Activated T-helper 2 cell treated with anti-CD3 and anti-CD28 coated beads, Interferon-gamma antibody, Interleukin-2, Interleukin-4, amounts not matched to agents 10 μg/mL and 5 μg/mL and 100 μg/mL, durations not matched to agents 14 hours and 24 hours and 36 hours (primary cell): ENCODE measurements around the gene USP34. TPM values are rescaled to one million over a fixed set of nuclear protein-coding genes. Genes with fewer than 3 reads are reported as not detected.

Source experiments
- DNase-seq: peaks from one replicate; pipeline ENCODE4 v3.0.0; 2021; ENCODE audit warnings: low spot score
- H3K27ac Mint-ChIP-seq: one replicate; pipeline ENCODE4 v1.8.0; 2021; ENCODE audit warnings: mixed read lengths
- H3K27me3 Mint-ChIP-seq: one replicate; pipeline ENCODE4 v1.8.0; 2021; ENCODE audit warnings: low read depth, mixed read lengths
- H3K36me3 Mint-ChIP-seq: one replicate; pipeline ENCODE4 v1.8.0; 2021; ENCODE audit warnings: low read depth, mixed read lengths
- H3K4me1 Mint-ChIP-seq: one replicate; pipeline ENCODE4 v1.8.0; 2021; ENCODE audit warnings: low read depth, mixed read lengths
- H3K4me3 Mint-ChIP-seq: one replicate; pipeline ENCODE4 v1.8.0; 2021; ENCODE audit warnings: low read depth, mild to moderate bottlenecking, moderate library complexity, mixed read lengths
- H3K9me3 Mint-ChIP-seq: one replicate; pipeline ENCODE4 v1.8.0; 2021; ENCODE audit warnings: mixed read lengths
- intact Hi-C: fragments of 100-400 bp; cut with micrococcal nuclease; formaldehyde crosslinking; loops from one replicate; pipeline ENCODE4 v1.15.1; 2023
- total RNA-seq: library from RNA; stranded (reverse); gene quantifications from 2 replicates; pipeline ENCODE4 v1.2.3, GENCODE V29; 2022

USP34 gene, protein sequence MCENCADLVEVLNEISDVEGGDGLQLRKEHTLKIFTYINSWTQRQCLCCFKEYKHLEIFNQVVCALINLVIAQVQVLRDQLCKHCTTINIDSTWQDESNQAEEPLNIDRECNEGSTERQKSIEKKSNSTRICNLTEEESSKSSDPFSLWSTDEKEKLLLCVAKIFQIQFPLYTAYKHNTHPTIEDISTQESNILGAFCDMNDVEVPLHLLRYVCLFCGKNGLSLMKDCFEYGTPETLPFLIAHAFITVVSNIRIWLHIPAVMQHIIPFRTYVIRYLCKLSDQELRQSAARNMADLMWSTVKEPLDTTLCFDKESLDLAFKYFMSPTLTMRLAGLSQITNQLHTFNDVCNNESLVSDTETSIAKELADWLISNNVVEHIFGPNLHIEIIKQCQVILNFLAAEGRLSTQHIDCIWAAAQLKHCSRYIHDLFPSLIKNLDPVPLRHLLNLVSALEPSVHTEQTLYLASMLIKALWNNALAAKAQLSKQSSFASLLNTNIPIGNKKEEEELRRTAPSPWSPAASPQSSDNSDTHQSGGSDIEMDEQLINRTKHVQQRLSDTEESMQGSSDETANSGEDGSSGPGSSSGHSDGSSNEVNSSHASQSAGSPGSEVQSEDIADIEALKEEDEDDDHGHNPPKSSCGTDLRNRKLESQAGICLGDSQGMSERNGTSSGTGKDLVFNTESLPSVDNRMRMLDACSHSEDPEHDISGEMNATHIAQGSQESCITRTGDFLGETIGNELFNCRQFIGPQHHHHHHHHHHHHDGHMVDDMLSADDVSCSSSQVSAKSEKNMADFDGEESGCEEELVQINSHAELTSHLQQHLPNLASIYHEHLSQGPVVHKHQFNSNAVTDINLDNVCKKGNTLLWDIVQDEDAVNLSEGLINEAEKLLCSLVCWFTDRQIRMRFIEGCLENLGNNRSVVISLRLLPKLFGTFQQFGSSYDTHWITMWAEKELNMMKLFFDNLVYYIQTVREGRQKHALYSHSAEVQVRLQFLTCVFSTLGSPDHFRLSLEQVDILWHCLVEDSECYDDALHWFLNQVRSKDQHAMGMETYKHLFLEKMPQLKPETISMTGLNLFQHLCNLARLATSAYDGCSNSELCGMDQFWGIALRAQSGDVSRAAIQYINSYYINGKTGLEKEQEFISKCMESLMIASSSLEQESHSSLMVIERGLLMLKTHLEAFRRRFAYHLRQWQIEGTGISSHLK (N-terminal part only)
- 87.4 and 89.3 TPM in 2 replicates for total RNA-seq

DNA sequence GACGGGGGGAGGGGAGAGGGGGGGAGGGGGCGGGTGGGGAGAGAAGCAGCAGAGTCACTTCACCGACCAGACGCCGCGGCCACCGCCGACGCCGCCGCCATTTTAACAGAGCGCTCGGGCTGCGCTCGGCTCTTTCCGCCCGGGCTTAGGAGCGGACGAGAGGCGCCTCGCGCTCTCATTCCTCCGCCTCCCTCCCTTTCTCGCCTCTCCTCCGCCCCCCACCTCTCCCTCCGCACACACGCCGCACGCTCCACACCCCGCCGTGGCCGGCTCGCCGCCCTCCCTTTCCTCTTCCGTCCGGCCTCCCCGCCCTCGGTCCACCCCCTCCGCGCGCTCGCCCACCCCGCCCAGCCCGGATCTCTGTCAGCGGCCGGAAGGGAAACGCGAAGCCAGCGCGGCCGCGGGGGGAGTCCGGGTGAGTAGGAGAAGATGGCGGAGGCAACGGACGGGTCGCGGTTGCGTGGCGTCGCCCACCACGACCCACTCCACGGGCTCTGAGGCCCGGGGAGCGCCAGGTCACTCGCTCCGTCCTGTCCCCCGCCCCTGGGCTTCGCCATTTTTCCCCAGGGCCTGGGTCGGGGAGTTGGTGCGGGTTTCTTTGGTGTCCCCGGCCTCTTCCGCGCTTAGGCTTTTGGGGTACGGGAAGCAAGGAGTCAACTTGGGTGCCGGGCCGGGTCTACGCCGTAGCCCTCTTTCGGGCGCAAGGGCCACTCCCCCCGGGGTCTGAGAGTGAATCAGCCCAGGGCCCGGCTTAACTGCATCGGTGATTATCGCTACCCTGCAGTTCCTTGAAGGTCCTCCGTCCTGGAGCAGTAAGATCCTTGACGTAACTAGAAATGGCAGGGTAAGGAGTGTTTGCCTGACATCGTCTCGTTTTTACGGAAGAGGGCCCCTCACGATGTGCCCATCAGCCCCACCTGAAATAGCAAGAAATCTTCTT lies at the start of gene USP34:
USP34 (minus strand) TSS at position 123 of the 940 bp plus-strand sequence. CDS start 395 bp downstream, outside the sequence.
- Mint-ChIP-seq H3K4me1 (peaks cover 24% of the 10 kb centered on the region), H3K36me3 (peaks cover 21% of the 10 kb centered on the region), H3K27me3 (no peaks in the 10 kb centered on the region), H3K4me3 (peak within 1 kb of the TSS; percentile 92), H3K9me3 (no peaks in the 10 kb centered on the region), H3K27ac (peak within 1 kb of the TSS; percentile 93)
- intact Hi-C loops: loop anchor here (1.0 to 2.0 kb wide), 5 partner anchors 45 to 454 kb away; partner anchors contain the start of genes FAM161A, PEX13 and XPO1
- DNase-seq: peak; percentile 91

DNA sequence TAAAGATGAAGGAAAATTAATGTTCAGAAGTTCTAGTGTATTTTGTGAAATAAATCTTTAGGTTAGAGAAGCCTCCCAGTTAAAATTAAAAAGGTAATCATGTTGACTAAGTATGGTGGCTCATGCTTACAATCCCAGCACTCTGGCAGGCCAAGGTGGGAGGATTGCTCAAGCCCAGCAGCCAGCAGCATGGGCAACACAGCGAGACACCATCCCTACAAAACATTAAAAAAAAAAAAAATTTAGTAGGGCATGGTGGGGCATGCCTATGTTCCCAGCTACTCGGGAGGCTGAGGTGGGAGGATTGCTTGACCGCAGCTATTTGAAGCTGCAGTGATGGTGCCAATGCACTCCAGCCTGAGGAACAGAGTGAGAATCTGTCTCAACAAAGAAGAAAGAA lies 49.4 kb upstream of the USP34 start:
- Mint-ChIP-seq H3K27ac (no peak overlapping the region), H3K9me3 (no peaks in the 10 kb centered on the region), H3K4me1 (peaks cover 17% of the 10 kb centered on the region), H3K36me3 (peaks cover 67% of the 10 kb centered on the region), H3K27me3 (no peaks in the 10 kb centered on the region), H3K4me3 (no peak overlapping the region)
- DNase-seq: no peak
- intact Hi-C loops: no loop called here

DNA sequence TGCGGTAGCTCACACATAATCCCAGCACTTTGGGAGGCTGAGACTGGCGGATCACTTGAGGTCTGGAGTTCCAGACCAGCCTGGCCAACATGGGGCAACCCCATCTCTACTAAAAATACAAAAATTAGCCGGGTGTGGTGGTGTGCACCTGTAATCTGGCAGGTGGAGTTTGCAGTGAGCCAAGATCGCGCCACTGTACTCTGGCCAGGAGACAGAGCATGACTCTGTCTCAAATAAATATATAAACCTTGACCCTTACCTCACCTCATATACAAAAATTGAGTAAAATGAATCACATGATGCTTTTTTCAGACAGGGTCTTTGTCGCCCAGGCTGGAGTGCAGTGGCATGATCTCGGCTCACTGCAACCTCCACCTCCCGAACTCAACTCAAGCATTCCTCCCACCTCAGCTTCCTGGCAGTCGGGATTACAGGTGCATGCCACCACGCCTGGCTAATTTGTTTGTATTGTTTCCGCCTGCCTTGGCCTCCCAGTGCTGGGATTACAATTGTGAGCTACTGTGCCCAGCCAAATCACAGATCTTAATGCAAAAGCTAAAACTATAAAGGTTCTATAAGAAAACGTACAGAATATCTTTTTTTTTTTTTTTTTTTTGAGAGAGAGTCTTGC lies 42.0 kb upstream of the USP34 start:
- intact Hi-C loops: no loop called here
- Mint-ChIP-seq H3K36me3 (peaks cover 68% of the 10 kb centered on the region), H3K27ac (no peak overlapping the region), H3K4me1 (peaks cover 11% of the 10 kb centered on the region), H3K9me3 (no peaks in the 10 kb centered on the region), H3K4me3 (no peak overlapping the region), H3K27me3 (no peaks in the 10 kb centered on the region)
- no peak for DNase-seq

DNA sequence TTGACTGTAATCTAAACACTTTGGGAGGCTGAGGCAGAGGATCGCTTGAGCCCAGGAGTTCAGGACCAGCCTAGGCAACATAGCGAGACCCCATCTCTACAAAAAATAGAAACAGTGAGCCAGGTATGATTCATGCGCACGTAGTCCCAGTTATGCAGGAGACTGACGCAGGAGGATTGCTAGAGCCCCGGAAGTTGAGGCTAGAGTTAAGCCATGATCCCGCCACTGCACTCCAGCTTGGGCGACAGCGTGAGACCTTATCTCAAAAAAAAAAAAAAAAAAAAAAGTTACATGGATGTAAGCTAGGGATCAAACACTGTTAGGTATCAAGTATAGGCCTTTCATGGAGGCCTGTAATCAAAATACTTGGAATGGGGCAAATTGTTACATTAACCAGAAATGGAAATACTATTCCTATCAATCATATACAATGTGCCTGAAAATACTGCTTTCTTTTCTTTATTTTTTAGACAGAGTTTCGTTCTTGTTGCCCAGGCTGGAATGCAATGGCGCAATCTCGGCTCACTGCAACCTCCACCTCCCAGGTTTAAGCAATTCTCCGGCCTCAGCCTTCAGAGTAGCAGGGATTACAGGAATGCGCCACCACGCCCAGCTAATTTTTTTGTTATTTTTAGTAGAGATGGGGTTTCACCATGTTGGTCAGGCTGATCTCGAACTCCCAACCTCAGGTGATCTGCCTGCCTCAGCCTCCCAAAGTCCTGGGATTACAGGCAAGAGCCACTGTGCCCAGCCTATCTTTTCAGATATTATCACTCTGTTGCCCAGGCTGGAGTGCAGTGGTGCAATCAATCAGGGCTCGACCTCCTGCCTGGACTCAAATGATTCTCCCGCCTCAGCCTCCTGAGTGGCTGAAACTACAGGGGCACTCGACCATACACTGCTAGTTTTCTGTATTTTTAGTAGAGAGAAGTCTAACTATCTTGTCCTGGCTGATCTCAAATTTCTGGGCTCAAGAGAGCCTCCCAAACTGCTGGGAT lies 40.1 kb upstream of the USP34 start:
- peaks cover 62% of the 10 kb centered on the region for H3K36me3 Mint-ChIP-seq
- intact Hi-C loops: no loop called here

DNA sequence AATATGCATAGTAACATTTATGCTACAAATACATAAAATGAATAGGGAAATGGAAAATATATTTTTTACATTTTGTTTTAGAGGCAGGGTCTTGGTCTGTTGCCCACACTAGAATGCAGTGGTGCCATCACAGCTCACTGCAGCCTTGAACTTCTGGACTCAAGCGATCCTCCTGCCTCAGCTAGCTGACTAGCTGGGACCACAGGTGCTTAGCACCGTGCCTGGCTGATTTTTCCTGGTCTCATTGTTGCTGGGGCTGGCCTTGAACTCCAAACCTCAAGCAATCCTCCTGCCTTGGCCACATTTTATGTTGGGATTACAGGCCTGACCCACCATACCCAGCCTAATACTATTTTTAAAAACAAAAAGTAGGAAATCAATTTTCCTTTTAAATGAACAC lies 34.1 kb upstream of the USP34 start:
- H3K27me3 Mint-ChIP-seq: no peaks in the 10 kb centered on the region
- peaks cover 47% of the 10 kb centered on the region for H3K36me3 Mint-ChIP-seq
- no peak overlapping the region for H3K27ac Mint-ChIP-seq
- H3K4me3 Mint-ChIP-seq: no peak overlapping the region
- peaks cover 2% of the 10 kb centered on the region for H3K4me1 Mint-ChIP-seq
- no peak for DNase-seq
- H3K9me3 Mint-ChIP-seq: no peaks in the 10 kb centered on the region
- intact Hi-C loops: no loop called here

More for the DNA sequence above, 40.1 kb upstream of the USP34 start:
- Mint-ChIP-seq H3K4me3 (no peak overlapping the region), H3K9me3 (no peaks in the 10 kb centered on the region), H3K27ac (no peak overlapping the region), H3K27me3 (no peaks in the 10 kb centered on the region), H3K4me1 (peaks cover 12% of the 10 kb centered on the region)
- no peak for DNase-seq

DNA sequence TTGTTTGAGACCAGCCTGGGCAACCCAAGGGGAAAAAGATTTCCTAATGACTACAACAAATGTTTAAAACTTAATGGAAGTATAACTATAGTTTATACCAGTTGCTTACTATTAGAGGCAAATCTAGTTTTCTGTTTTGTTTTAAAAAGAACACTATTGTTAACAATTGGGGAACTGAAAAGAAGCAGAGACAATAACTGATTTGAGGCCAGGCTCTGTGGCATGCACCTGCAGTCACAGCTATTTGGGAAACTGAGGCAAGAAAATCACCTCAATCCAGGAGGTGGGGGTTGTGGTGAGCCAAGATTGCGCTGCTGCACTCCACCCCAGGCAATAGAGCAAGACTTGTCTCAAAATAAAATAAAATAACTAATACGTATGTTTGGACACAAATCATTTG lies 28.2 kb upstream of the USP34 start:
- Mint-ChIP-seq H3K4me3 (no peak overlapping the region), H3K9me3 (no peaks in the 10 kb centered on the region), H3K4me1 (peaks cover 9% of the 10 kb centered on the region), H3K36me3 (peaks cover 65% of the 10 kb centered on the region), H3K27ac (no peak overlapping the region), H3K27me3 (no peaks in the 10 kb centered on the region)
- DNase-seq: no peak
- intact Hi-C loops: no loop called here

DNA sequence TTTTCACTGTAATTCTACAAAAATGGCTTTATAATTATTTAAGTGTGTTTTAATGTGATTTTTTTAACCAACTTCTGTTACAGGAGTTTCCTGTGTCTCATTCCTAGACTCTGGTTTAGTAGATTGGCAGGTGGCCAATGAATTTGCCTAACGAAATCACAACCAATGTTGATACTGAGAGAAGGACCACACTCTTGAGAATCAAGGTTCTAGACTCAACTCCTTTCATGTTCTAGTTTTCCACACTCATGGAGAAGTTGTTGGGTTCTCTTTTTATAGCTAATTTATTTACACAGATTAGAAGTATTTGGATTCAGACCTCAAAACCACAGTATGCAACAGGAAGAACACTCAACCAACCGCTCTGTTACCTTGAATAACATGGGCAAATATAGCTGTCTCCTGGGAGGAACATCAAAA lies 22.6 kb upstream of the USP34 start:
- Mint-ChIP-seq H3K4me3 (no peak overlapping the region), H3K27ac (peak overlapping the region; percentile 25), H3K9me3 (no peaks in the 10 kb centered on the region), H3K36me3 (peaks cover 76% of the 10 kb centered on the region), H3K4me1 (peaks cover 17% of the 10 kb centered on the region), H3K27me3 (no peaks in the 10 kb centered on the region)
- DNase-seq: no peak
- intact Hi-C loops: no loop called here

DNA sequence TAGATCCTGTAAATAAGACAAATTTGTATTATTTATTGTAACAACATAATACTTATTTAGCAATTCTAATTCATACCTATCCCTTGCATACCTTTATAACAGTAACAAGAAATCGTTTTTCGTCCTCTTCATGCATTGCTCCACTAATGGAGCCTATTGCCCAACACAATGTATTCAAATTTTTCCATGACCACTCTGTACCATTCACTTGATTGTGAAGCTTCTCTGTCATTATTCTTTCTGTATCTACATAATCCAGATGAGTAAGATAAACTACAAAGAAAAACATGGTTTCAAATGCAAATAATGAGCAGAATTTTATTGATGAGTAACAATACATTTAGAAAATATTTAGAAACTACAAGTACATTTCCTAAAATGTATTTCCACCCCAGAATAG lies 21.6 kb upstream of the USP34 start:
- H3K27me3 Mint-ChIP-seq: no peaks in the 10 kb centered on the region
- peaks cover 76% of the 10 kb centered on the region for H3K36me3 Mint-ChIP-seq
- no peak overlapping the region for H3K27ac Mint-ChIP-seq
- no peaks in the 10 kb centered on the region for H3K9me3 Mint-ChIP-seq
- no peak for DNase-seq
- intact Hi-C loops: no loop called here
- H3K4me3 Mint-ChIP-seq: no peak overlapping the region
- peaks cover 17% of the 10 kb centered on the region for H3K4me1 Mint-ChIP-seq

DNA sequence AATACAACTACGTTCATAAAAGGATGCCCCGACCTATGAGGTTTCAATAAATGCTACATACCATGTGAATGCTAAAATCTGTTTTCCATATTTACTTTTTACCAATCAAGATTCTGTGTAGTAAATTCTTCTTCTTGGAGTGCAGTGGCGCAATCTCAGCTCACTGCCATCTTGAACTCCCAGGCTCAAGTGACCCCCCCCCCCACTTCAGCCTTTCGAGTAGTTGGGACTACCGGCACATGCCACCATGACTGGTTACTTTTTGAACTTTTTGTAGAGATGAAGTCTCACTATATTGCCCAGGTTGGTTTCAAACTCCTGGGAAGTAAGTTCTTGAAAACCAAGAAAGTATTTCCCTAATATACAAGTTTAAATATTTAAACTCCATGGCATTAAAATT lies 14.4 kb upstream of the USP34 start:
- Mint-ChIP-seq H3K27ac (no peak overlapping the region), H3K4me1 (peaks cover 1% of the 10 kb centered on the region), H3K27me3 (no peaks in the 10 kb centered on the region), H3K36me3 (peaks cover 78% of the 10 kb centered on the region), H3K9me3 (no peaks in the 10 kb centered on the region), H3K4me3 (no peak overlapping the region)
- DNase-seq: no peak
- intact Hi-C loops: no loop called here

DNA sequence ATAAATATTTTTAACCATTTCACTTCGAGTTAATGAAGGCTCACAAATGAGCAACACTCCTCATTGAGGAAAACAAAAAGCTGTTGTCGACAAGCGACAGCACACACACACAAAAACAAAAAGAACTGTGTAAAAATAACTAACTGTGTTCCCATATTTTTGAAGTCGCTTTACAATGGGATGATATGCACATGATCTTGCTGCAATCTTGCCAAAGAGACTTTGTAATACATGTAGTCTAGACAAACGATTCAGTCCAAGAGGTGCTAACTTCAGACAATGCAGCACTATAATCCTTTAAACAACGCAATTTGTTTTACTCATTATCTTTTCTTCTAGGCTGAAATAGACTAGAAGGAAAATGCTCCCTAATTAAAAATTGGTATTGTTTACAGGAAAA lies 7.2 kb upstream of the USP34 start:
- Mint-ChIP-seq H3K36me3 (peaks cover 48% of the 10 kb centered on the region), H3K27ac (no peak overlapping the region), H3K9me3 (no peaks in the 10 kb centered on the region), H3K27me3 (no peaks in the 10 kb centered on the region), H3K4me3 (no peak overlapping the region), H3K4me1 (no peaks in the 10 kb centered on the region)
- intact Hi-C loops: no loop called here
- no peak for DNase-seq
